HG03571 (cell line): Measurements from ENCODE around the gene KIAA1217.

Experiments
- ATAC-seq: cut with Tn5 transposase; IDR thresholded peaks from one replicate; pipeline ENCODE4 v1.9.1; 2021; ENCODE audit not compliant: unreplicated experiment

KIAA1217 gene

GRCh38 chr10:24208661-24209431 is at the start of gene KIAA1217:
KIAA1217 (plus strand) TSS chr10:24209138; CDS start chr10:24209194, 56 bp downstream.
- ATAC-seq: peak; percentile 8

- ATAC-seq: no peak
These were observed 46.5 kb upstream of the KIAA1217 start for GRCh38 chr10:24162206-24162985.

DNA sequence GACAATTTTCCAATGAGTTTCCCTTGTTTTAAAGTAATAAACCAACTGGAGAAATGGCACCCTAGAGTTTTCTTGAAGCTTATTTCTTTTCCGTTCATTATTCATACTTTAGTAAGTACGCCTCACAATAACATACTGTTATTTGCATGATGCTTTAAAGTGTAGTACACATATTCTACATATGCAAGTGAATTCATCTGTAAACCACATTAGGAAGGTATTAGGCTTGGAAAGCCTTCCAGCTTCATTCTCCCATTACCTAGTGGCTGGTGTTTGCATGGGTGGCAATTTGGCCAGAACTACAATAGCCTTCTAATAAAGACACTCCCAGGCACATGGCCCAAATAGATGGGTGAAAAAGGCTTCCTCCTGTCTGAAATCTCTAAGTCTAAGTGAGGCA is 45.5 kb upstream of the KIAA1217 start:
- ATAC-seq: no peak

GRCh38 chr10:24168258-24169170 is 40.4 kb upstream of the KIAA1217 start:
- no peak for ATAC-seq

DNA sequence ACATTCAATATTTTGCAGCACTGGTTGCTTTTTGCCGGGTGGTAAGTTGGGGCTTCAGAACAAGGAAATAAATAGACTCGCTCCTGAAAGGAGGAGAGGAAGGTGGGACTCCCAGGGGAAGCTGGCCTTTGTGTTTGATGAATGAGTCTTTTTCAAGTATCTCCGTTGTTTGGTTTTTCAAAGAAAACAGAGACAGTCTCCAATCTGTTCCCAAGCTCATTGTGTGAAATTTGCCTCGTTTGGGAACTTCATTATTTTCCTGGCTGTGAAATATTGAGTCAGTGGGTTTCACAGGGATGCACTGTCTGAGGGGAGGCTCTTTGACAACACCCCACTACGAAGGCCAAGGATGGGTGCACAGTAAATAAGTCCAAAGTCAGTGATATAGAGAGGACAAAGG is 38.7 kb upstream of the KIAA1217 start:
- ATAC-seq: no peak

GRCh38 chr10:24172909-24173308 is 36.0 kb upstream of the KIAA1217 start:
- no peak for ATAC-seq

DNA sequence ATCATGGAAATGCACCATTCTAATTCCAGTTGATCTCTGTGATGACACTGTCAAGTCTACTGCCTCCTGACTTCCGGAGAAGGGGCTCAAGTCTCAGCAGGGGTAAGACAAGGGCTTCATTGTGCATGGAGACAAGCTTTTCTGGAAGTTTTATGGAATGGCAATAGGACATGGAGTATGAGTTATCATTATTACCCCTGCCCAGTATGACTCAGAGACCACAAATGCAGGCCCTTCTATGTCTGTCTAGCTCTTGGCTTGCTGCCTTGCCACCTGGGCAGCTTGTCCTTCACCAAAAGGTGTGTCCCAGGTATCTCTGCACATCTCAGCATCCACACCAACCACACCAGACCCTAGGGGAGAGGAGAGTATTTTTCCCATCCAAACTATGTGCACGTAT is 34.9 kb upstream of the KIAA1217 start:
- ATAC-seq: no peak

DNA sequence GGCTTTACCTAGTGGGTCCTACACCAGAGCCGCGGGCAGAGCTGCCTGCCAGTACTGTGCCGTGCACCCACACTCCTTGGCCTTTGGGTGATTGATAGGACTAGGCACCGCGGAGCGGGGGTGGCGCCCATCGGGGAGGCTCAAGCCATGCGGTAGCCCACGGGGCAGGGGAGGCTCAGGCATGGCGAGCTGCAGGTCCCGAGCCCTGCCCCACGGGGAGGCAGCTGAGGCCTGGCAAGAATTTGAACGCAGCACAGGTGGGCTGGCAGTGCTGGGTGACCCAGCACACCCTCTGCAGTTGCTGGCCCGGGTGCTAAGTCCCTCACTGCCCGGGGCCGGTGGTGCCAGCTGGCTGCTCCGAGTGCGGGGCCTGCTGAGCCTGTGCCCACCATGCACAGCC is 32.3 kb upstream of the KIAA1217 start:
- no peak for ATAC-seq

DNA sequence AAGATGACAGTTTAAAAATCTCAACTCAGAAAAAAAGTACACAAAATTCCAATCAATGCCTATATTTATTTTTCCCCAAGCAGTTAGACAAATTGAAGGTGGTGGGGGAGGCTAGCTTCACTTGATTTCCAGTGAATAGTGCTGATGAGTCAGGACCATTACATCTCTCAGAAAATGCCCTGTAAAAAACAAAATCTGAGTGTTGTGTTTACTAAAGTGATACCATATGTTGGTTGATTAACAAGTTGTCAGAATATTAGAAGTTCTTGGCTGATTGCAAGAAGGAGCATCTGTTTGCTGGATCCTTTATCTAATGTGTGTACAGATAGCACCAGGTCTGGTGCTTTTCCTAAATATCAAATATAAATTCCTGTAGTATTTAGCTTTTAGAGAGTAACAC is 31.3 kb upstream of the KIAA1217 start:
- no peak for ATAC-seq

DNA sequence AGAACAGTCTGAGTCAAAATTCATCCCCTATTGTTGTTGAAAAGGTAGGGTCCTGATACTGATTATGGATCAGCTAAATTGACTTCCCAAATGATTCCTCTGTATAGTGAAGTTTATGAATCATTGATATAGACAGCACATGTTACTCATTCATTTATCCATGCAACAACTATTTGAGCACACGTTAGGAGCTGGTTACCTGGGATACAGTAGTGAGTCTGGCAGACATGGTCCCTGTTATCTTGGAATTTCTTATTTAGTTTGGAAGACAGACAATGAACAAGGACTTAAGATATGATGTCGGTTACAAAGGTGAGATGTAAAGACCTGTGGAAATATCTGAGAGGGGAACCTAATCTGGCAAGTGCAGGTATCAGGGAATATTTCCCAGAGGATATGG is 28.0 kb upstream of the KIAA1217 start:
- no peak for ATAC-seq

DNA sequence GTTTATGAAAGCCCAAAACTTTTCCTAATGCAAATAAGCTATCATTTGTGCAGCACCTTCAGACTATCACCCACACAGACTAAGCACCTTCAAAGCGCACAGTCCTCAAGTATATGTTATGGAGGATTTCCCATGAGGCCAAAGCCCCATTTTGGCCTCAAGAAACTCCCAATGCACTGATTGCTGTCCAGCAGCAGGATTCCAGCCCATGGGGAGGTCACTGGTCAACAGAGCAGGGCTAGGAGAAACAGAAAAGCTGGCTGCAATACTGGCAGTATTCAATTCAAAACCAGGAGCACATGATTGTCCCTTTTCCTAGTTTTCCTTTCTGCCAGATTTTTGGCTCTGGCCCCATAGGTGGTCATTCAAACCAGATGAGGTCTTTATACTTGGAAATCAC is 24.5 kb upstream of the KIAA1217 start:
- ATAC-seq: no peak

- ATAC-seq: no peak
These were observed 15.6 kb upstream of the KIAA1217 start for GRCh38 chr10:24193330-24193729.

DNA sequence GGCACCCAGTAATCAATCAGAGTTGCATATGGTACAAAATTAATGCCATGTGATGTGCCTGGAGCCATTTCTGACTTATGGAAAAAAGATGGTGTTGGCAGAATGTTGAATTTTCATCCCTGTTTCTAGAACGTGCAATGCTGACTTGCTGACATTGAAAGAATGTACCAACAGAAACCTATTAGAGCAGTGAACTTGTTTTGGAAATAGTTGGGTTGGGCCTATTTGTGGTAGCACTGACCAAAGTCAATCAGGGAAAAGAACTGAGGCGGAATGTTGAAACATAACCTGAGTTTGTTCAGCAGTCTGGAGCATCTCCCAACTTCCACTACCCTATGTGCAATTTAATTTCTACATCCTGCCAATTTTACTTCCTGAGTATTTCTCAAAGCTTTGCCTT is 11.7 kb upstream of the KIAA1217 start:
- no peak for ATAC-seq

GRCh38 chr10:24201503-24202180 is 7.3 kb upstream of the KIAA1217 start:
- no peak for ATAC-seq

GRCh38 chr10:24202181-24202570 is 6.8 kb upstream of the KIAA1217 start:
- ATAC-seq: no peak

DNA sequence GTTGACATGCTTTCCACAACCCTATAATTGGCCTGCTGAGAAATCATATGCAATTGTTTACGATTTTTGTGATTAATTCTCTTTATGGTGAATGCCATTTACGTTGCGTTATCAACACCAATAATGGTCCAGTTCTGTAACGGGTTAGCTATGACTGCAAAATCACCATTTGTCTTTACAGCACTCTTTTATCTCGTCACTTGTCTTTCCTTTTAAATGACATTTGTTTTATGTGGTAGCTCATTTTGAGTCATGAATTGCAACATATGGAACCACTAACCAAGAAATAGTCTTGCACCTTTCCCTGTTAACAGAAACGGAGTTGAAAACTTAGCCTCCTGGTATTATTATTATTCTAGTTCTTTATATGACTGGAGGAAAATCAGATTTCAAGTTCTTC is 3.1 kb upstream of the KIAA1217 start:
- ATAC-seq: no peak

DNA sequence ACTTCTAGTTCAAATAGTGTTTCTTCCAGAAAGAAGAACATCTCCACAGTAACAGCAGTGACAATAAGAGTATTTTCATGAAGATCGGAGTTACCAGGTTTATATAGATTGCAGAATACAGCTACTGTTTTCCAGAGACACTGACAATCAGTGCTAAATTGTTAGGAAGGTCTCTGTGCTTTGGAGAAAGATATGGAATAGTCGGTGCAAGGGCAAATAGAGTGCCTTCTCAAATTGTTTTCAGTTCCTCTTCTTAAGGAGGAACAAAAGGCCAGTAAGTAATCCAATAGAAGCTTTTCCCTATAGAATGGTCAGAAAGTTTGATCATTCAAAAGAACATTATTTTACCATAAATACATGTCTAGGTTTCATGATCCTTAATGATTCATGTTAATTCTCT is 2.6 kb upstream of the KIAA1217 start:
- ATAC-seq: no peak

DNA sequence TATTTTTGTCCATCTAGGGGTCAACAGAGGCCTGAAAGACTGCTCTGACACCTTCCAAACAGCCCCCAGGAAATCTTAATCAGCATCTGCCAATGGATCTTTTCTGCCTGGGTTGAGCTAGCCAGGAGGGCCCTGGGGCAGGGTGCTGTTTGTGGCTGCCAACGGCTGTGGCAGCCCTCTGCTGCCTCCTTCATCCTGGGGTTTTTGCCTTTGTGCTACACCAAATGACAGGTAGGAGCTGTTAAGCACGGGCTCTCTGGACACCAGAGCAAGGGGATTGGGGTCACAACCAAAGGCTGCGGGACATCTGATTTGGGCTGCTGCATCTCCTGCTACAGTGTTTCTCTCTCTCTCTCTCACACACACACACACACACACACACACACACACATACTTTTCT is 2.0 kb upstream of the KIAA1217 start:
- no peak for ATAC-seq

DNA sequence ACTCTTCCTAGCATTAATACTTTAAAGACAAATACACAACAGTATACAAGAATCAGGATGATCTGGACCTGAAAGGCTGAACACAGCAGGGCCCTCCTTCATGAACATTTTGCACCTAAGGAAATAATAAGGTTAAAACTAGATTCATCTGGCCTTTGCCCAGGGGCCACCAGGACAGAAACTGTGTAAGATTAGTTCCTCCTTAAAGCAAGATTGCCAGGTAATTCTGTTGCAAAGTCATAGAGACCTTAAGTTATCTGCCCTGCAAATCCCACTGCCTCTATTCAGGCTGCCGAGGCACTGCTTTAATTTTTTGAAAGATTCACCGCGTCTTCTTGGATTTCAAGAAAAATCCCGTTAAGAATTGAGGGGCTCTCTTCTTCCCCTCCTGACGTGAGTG is 1.6 kb upstream of the KIAA1217 start:
- ATAC-seq: no peak

- no peak for ATAC-seq
These were observed 942 bp upstream of the KIAA1217 start for GRCh38 chr10:24207781-24208611.
